Upper lobe of left lung (tissue), 4 donors: ENCODE data around the gene TEX10.

Source experiments
- CTCF ChIP-seq, 6 experiments: fragments of 450-650 bp in 4 of 6; fragments of 200-600 bp in 2 of 6; sonication (generic) in 2 of 6; IDR thresholded peaks; one replicate each; pipeline ENCODE4 v1.5.1; 2016 to 2019; ENCODE audit warnings: antibody characterized with exemption in 6 of 6
- EP300 ChIP-seq, 4 donors: sonication (generic); formaldehyde crosslinking; IDR thresholded peaks; one replicate each; pipeline ENCODE4 v1.5.1; 2017; ENCODE audit warnings: antibody characterized with exemption in 4 of 4, control low read depth in 2 of 4

- no peak for TF ChIP-seq CTCF (IDR thresholded peaks at IDR 0.05)
- no peak for TF ChIP-seq EP300 (IDR thresholded peaks at IDR 0.05)
Measured at GRCh38 chr9:100394816-100395215, 42.1 kb upstream of the TEX10 start.
